IgD-negative memory B cell (primary cell): Measurements from ENCODE around the gene TMEM161B. TPM values are rescaled to one million over a fixed set of nuclear protein-coding genes. Genes with fewer than 3 reads are reported as not detected.
"Not testable (repeated sequence)": the region's sequence is repeated elsewhere in the genome, so short reads cannot be mapped to it uniquely, and the experiment has no call there.

Experiments used
- H3K27ac Mint-ChIP-seq, 3 donors: one replicate each; pipeline ENCODE4 v1.8.0; 2020 to 2022; ENCODE audit warnings: mild to moderate bottlenecking in 3 of 3, mixed read lengths in 3 of 3, moderate library complexity in 1 of 3
- H3K27me3 Mint-ChIP-seq: one replicate; pipeline ENCODE4 v1.8.0; 2021; ENCODE audit warnings: mixed read lengths
- H3K36me3 Mint-ChIP-seq: one replicate; pipeline ENCODE4 v1.8.0; 2020; ENCODE audit warnings: mild to moderate bottlenecking, mixed read lengths
- H3K4me1 Mint-ChIP-seq, 3 donors: one replicate each; pipeline ENCODE4 v1.8.0; 2020 to 2022; ENCODE audit warnings: mixed read lengths in 3 of 3, mild to moderate bottlenecking in 1 of 3
- H3K4me3 Mint-ChIP-seq, 4 donors: one replicate each; pipeline ENCODE4 v1.8.0; 2020 to 2022; ENCODE audit warnings: mild to moderate bottlenecking in 4 of 4, mixed read lengths in 4 of 4, moderate library complexity in 3 of 4
- H3K9me3 Mint-ChIP-seq, 3 donors: one replicate each; pipeline ENCODE4 v1.8.0; 2020 to 2021; ENCODE audit warnings: mixed read lengths in 3 of 3, mild to moderate bottlenecking in 1 of 3
- polyA plus RNA-seq: library from polyadenylated mRNA; unstranded; fragments of 300-500 nt; fragmentation: Illumina TruSeq; gene quantifications from one replicate; pipeline ENCODE4 v1.2.3, GENCODE V29; 2021

The TMEM161B gene
- polyA plus RNA-seq, 1 donor from 2014 or later = 8.3 TPM

DNA sequence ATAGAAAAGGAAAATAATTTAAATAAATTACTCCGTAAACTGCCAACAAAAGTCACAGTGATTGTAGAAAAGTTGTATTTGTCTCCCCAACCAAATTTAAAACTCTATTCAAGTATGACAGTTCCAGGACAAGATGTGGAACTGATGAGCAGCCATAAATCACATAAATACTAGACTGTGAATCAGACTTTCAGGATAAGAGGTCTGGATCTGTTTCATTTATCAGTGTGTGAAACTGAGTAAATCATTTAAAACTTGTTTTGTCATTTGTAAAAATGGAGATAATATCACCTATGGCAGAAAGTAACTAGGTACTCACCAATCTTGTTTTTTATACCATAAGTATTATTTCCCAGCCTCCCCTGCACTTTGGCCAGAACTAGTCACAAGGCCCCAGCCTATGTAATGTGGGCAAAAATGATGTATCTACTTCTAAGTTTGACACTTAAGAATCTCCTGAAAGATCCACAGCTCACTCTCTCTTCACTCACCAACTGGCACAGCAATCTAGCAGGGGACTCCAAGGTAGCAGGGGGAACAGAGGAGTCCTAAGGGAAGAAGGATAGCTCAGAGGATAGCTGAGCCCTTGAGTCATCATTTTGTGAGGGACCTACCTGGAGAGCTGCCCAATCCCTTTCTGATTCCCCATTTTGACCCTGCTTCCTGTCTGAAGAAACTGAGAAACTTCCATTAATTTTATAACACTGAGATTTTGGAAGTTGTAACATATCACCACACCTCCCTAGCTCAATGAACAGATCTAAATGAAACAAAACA lies 31.6 kb downstream of the TMEM161B start:
- Mint-ChIP-seq H3K27me3 (no peaks in the 10 kb centered on the region), H3K4me3 (no peak overlapping the region), H3K27ac (no peak overlapping the region), H3K9me3 (no peaks in the 10 kb centered on the region), H3K36me3 (peaks cover 4% of the 10 kb centered on the region), H3K4me1 (peaks cover 4 to 16% (median 8%) of the 10 kb centered on the region in 3 donors)

DNA sequence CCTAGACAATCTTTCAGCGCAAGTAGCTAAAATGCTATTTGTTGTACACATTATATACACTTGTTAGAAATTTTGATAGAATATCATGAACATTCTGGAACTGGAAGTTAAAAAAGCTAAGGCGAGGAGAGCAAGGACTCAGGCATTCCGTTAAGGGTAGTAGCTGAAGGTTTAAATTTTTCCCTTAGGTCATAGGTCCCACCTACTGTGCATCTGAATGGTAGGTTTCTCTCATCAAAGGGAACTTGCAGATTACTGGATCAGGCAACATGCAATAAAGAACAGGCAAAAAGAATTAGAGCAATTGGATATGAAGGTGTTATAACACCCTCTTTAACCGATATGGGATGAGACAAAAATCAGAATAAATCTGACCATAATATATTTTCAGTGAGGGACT lies 32.8 kb downstream of the TMEM161B start:
- H3K4me3 Mint-ChIP-seq = no peak overlapping the region
- H3K4me1 Mint-ChIP-seq = peaks cover 2 to 9% (median 2%) of the 10 kb centered on the region in 3 donors

DNA sequence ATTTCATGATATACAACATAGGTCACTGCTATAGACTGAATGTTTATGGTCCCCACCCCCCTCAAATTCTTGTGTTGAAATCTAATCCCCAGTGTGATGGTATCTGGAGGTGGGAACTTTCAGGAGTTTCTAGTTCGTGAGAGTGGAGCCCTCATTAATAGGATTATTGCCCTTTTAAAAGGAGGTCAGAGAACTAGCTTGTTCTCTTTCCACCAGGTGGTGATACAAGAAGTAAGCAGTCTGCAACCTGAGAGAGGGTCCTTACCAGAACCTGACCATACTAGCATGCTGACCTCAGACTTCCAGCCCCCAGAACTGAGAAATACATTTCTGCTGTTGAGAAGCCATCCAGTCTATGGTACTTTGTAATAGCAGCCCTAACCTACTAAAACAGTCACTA lies 33.3 kb downstream of the TMEM161B start:
- peaks cover 7% of the 10 kb centered on the region for H3K36me3 Mint-ChIP-seq
- H3K27ac Mint-ChIP-seq = no peak overlapping the region
- peaks cover 2 to 9% (median 2%) of the 10 kb centered on the region in 3 donors for H3K4me1 Mint-ChIP-seq
- no peak overlapping the region for H3K4me3 Mint-ChIP-seq
- H3K27me3 Mint-ChIP-seq = no peaks in the 10 kb centered on the region
- no peaks in the 10 kb centered on the region for H3K9me3 Mint-ChIP-seq

More for the DNA sequence above, 32.8 kb downstream of the TMEM161B start:
- Mint-ChIP-seq H3K9me3 (no peaks in the 10 kb centered on the region), H3K27me3 (no peaks in the 10 kb centered on the region), H3K36me3 (peaks cover 4% of the 10 kb centered on the region), H3K27ac (no peak overlapping the region)

DNA sequence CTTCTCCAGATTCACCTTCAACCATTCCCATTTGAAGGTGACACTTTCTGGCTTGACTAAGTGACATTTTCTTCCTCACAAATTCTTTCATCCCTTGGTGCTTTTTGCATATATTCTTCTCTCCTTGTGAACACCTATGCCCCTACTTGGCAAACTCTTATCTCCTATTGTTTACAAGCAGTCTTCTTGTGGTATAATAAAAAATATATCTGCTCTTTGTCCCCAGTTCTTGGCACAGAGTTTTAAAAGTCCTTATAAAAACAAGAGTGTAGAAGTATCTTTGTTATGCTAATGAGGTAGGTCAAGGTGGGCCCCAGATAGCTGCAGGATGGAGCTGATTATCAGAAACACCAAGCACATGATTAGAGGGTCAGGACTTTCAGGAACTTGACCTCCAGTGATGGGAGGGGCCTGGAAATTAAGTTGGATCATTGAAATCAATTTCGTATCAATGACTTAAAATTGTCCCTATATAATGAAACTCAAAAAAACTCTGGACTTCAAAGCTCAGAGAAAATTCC lies 38.0 kb downstream of the TMEM161B start:
- H3K36me3 Mint-ChIP-seq = peaks cover 19% of the 10 kb centered on the region
- no peaks in the 10 kb centered on the region for H3K27me3 Mint-ChIP-seq
- no peaks in the 10 kb centered on the region for H3K9me3 Mint-ChIP-seq
- H3K4me3 Mint-ChIP-seq = no peak overlapping the region
- H3K27ac Mint-ChIP-seq = no peak overlapping the region
- H3K4me1 Mint-ChIP-seq = peaks cover 4 to 11% (median 5%) of the 10 kb centered on the region in 3 donors

DNA sequence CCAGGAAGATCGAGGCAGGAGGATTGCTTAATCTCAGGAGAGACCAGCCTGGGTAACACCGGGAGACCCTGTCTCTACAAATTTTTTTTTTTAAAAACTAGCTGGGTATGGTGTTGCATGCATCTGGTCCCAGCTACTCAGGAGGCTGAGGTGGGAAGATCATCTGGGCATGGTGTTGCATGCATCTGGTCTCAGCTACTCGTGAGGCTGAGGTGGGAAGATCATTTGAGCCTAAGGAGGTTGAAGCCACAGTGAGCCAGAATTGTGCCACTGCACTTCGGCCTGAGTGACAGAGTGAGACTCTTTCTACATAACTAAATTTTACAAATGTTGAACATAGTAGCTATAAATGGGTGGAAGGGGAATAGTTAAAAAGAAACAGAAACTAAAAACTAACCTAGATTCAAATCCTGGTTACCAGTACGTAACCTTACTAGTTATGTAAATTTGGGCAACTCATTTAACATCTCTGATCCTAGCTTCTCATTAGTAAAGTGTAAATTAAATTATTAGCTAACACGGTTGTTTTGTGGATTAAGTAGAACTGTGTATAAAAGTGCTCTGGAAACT lies 41.7 kb downstream of the TMEM161B start:
- H3K27ac Mint-ChIP-seq = peak overlapping the region in 2 of 3 donors; percentile 18 to 59
- H3K4me1 Mint-ChIP-seq = peaks cover 4 to 11% (median 5%) of the 10 kb centered on the region in 3 donors
- H3K9me3 Mint-ChIP-seq = no peaks in the 10 kb centered on the region
- no peaks in the 10 kb centered on the region for H3K27me3 Mint-ChIP-seq
- peaks cover 17% of the 10 kb centered on the region for H3K36me3 Mint-ChIP-seq
- peak overlapping the region in 2 of 4 donors; percentile 11 to 28 for H3K4me3 Mint-ChIP-seq

- Mint-ChIP-seq H3K27me3 (no peaks in the 10 kb centered on the region), H3K36me3 (peaks cover 22% of the 10 kb centered on the region), H3K9me3 (no peaks in the 10 kb centered on the region), H3K27ac (peak overlapping the region in 1 of 3 donors; percentile 60), H3K4me1 (peaks cover 0 to 1% (median 0%) of the 10 kb centered on the region in 3 donors), H3K4me3 (no peak overlapping the region)
These were observed 54.0 kb downstream of the TMEM161B start for GRCh38 chr5:88214655-88215054.

DNA sequence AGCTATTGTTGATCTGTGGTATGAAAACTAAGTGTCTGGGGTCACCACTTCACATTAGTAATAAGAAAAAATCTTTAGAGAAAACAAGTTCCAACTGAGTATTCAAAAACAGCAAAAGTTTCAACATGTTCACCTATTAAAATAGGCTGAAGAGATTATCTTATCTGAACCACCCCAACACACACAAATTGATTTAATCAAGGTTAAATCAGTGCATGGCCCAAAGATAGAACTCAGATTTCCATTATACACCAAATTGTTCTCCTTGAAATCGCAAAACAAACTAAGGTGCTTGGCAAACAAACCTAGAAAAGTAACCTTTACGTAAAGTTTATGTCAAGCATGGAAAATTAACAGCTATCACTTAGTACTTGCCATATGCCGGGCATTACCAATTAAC lies 61.1 kb downstream of the TMEM161B start:
- Mint-ChIP-seq H3K27me3 (no peaks in the 10 kb centered on the region), H3K4me3 (no peak overlapping the region), H3K27ac (no peak overlapping the region), H3K9me3 (no peaks in the 10 kb centered on the region), H3K4me1 (no peaks in the 10 kb centered on the region), H3K36me3 (peaks cover 19% of the 10 kb centered on the region)

DNA sequence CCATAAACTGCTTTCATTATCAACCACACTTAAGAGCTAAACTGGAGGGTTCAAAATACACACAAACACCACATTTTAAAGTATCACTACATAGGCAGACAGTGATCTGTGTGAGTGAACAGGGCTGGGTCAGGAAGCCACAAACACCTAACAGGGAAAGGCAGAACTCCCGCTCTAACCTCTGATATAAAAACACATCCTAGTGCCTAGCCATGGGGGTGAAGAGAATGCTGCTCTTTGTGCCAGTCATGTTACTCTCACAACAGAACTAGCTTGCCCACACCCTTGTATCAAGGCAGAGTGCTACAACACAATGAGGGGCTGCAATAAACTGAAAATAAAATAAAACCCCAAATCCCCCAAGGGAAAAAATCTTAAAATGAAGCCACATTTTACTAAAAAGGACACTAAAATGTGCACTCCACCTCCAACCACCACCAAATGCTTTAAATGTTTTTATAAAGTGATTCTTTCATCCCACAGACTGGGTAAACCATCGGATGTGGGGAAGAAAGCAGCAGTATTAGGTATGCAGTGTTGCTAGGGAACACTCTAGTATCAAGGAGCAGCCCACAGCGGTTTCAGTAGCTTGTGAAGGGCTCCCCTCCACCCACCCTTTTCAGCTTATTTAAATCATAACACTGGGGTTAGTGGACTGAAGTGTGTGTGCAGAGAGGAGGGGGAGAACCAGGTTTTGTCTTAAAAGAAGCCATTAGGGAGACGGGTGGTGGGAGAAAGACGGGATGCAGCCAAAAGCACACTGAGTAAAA lies 64.5 kb downstream of the TMEM161B start:
- peak overlapping the region in 1 of 4 donors; percentile 79 for H3K4me3 Mint-ChIP-seq
- H3K36me3 Mint-ChIP-seq = peaks cover 28% of the 10 kb centered on the region
- H3K27me3 Mint-ChIP-seq = no peaks in the 10 kb centered on the region
- H3K9me3 Mint-ChIP-seq = peaks cover 0 to 4% (median 0%) of the 10 kb centered on the region in 3 donors
- H3K4me1 Mint-ChIP-seq = no peaks in the 10 kb centered on the region
- no peak overlapping the region for H3K27ac Mint-ChIP-seq

- Mint-ChIP-seq H3K4me3 (no peak overlapping the region), H3K36me3 (peaks cover 33% of the 10 kb centered on the region), H3K27ac (no peak overlapping the region), H3K9me3 (peaks cover 7 to 10% (median 9%) of the 10 kb centered on the region in 3 donors), H3K4me1 (peaks cover 0 to 1% (median 0%) of the 10 kb centered on the region in 3 donors), H3K27me3 (no peaks in the 10 kb centered on the region)
These were observed 73.0 kb downstream of the TMEM161B start for GRCh38 chr5:88195636-88196035.

DNA sequence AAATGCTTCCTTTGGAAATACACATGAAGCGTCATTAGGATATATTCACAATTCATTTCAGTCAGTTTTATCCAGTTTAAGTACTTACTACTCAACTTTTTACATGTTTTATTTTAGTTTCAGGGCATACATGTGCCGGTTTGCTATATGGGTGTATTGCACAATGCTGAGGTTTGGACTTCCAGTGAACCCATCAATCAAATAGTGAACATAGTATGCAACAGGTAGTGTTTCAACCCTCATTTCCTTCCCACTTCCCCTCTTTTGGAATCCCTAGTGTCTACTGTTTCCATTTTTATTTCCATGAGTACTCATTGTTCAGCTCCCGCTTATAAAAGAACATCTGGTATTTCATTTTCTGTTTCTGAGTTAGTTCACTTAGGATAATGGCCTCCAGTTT lies 74.7 kb downstream of the TMEM161B start:
- Mint-ChIP-seq H3K27ac (no peak overlapping the region), H3K9me3 (peaks cover 3 to 15% (median 11%) of the 10 kb centered on the region in 3 donors), H3K4me3 (no peak overlapping the region), H3K4me1 (peaks cover 0 to 1% (median 0%) of the 10 kb centered on the region in 3 donors), H3K36me3 (peaks cover 24% of the 10 kb centered on the region), H3K27me3 (no peaks in the 10 kb centered on the region)

- Mint-ChIP-seq H3K4me3 (no peak overlapping the region), H3K4me1 (peaks cover 0 to 2% (median 0%) of the 10 kb centered on the region in 3 donors), H3K36me3 (peaks cover 20% of the 10 kb centered on the region), H3K27ac (no peak overlapping the region), H3K27me3 (no peaks in the 10 kb centered on the region), H3K9me3 (peaks cover 5 to 27% (median 16%) of the 10 kb centered on the region in 3 donors)
These were observed 78.4 kb downstream of the TMEM161B start for GRCh38 chr5:88190106-88190834.

- H3K4me1 Mint-ChIP-seq, H3K27ac Mint-ChIP-seq, H3K27me3 Mint-ChIP-seq, H3K4me3 Mint-ChIP-seq: not testable (repeated sequence)
- H3K36me3 Mint-ChIP-seq = peaks cover 18% of the 10 kb centered on the region
- peaks cover 5 to 27% (median 16%) of the 10 kb centered on the region in 3 donors for H3K9me3 Mint-ChIP-seq
These were observed 79.2 kb downstream of the TMEM161B start for GRCh38 chr5:88189484-88189883.

DNA sequence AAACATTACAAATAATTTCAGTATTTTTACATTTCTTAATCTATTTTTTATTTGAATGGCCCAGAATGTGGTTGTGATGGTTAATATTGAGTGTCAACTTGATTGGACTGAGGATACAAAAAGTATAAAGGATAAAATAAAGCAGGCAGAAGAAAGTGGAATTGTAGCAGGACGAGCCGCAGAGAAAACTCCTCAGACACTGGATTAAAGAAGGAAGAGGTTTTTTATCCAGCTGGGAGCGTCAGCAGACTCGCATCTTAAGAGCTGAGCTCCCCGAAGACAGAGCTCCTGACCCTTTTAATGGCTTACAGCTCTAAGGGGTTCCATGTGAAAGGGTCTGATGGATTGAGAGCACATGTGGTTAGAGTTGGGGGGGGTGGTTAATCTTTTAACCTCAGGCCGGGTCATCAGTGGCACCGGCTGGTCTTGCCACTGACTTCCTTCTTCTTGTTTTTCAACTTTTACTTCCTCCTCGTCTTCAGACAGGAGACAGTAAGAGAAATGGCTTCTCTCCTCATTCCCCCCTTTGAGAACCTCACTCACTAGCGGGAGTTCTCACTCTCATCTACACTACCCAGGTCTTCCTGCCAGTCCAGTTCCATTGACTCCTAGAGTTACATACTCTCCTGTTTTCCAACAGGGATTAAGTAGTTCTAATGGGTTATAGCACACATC lies 80.0 kb downstream of the TMEM161B start:
- Mint-ChIP-seq H3K27ac (peak overlapping the region in 1 of 3 donors; percentile 6), H3K4me1 (peaks cover 0 to 2% (median 0%) of the 10 kb centered on the region in 3 donors), H3K36me3 (peaks cover 10% of the 10 kb centered on the region), H3K27me3 (no peaks in the 10 kb centered on the region), H3K9me3 (peaks cover 5 to 27% (median 13%) of the 10 kb centered on the region in 3 donors), H3K4me3 (peak overlapping the region in 1 of 4 donors; percentile 67)

GRCh38 chr5:88183255-88183654 lies 85.4 kb downstream of the TMEM161B start:
- Mint-ChIP-seq H3K9me3 (peaks cover 2 to 12% (median 5%) of the 10 kb centered on the region in 3 donors), H3K27me3 (no peaks in the 10 kb centered on the region), H3K27ac (no peak overlapping the region), H3K4me1 (no peaks in the 10 kb centered on the region), H3K36me3 (peaks cover 6% of the 10 kb centered on the region), H3K4me3 (no peak overlapping the region)
